Activated CD8-positive, alpha-beta memory T cell treated with anti-CD3 and anti-CD28 coated beads for 48 hours (primary cell): ENCODE data around the gene IMP3.
"Not testable (repeated sequence)": the region's sequence is repeated elsewhere in the genome, so short reads cannot be mapped to it uniquely, and the experiment has no call there.

Experiments used
- DNase-seq, 3 experiments: peaks; one replicate each; pipeline ENCODE4 v3.0.0-alpha.2; 2020; ENCODE audit warnings: low read depth in 2 of 3, low spot score in 2 of 3

IMP3 gene

DNA sequence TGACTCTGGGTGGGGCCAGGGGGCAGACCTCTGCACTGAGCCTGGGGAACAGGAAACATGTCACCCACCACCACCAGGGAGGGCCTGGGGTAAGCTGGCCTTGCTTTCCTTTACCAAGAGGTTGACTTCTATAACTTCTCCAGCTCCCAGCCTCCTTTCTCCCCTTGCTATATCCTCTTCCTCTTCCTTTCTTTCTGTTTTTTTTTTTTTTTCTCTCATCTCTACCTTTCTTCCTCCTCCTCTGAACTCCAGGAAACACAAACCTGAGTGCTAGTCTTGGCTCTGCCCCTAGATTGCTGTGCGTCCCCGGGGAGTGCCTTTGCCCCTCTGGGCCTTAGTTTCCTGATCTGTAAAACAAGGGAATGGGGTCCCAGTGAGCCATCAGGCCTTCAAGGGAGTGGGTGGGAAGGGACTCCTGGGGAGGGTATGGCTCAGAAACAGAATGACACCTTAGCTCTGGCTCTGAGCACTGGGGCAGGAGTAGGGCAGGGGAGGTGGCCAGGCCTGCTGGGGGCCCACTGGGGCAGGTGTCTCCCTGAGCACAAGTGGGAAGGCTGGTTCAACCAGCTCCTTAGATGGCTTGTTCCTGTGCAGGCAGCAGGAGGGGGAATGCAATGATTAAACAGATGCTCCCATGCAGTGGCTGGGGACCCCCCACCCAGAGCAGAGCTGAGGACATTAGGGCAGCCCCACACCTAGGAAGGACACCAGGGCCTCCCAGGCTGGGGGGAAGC is 12.0 kb upstream of the IMP3 start:
- DNase-seq = no peak

DNA sequence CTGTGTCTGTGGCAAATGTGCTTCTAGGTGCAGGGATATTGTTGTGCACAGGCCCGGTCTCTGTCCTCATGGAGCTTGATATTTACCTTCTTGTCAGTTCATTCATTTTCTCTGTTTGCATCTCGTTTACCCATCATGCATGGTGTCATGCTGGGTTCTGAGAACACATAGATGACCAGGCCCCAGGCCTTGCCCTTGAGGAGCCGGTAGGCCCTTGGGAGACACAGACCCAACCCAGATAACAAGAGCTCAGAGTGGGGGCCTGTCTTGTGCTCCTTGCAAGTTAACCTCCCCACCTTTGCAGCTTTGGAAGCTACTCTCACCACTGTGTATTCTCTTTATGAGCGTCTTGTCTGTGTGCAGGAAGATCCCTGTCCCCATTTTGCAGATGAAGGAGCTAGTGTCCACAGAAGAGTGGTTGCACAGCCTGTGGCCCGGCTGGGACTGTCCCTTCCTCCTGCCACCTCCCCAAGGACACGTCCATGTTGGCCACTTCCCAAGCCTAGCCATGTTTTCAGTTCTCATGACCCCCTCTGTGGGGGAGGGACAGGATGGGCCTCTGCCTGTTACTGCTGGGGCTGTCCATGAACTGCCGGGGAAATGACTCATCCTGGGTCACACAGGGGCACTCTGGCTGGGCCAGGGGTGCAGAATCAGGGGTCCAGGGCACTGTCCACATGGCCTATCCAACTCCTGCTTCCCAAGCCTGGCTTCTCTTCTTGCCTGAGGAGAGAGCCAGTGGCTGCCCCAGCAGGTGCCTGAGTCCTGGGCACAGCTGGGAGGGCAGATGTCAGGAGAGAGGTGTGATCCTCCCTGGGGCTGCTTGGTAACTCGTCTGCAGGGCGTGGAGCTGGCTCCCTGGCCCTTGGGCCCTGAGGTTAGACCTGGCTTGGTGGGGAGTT is 11.1 kb upstream of the IMP3 start:
- DNase-seq = no peak

DNA sequence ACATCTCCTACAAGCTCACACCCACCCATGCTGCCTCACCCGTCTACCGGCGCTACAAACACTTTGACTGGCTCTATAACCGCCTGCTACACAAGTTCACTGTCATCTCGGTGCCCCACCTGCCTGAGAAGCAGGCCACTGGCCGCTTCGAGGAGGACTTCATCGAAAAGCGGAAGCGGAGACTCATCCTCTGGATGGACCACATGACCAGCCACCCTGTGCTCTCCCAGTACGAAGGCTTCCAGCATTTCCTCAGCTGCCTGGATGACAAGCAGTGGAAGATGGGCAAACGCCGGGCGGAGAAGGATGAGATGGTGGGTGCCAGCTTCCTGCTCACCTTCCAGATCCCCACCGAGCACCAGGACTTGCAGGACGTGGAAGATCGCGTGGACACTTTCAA is 9.8 kb upstream of the IMP3 start:
- DNase-seq = no peak

DNA sequence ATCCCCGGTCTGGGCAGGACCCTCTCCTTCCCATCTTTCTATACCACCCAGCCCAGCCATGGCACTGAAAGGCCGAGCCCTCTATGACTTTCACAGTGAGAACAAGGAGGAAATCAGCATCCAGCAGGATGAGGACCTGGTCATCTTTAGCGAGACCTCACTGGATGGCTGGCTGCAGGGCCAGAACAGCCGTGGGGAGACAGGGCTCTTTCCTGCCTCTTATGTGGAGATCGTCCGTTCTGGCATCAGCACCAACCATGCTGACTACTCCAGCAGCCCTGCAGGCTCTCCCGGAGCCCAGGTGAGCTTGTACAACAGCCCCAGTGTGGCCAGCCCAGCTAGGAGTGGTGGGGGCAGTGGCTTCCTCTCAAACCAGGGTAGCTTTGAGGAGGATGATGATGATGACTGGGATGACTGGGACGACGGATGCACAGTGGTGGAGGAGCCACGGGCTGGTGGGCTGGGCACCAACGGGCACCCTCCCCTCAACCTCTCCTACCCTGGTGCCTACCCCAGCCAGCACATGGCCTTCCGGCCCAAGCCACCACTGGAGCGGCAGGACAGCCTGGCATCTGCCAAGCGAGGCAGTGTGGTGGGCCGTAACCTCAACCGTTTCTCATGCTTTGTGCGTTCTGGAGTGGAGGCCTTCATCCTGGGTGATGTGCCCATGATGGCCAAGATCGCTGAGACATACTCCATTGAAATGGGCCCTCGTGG is 9.2 kb upstream of the IMP3 start:
- no peak for DNase-seq

DNA sequence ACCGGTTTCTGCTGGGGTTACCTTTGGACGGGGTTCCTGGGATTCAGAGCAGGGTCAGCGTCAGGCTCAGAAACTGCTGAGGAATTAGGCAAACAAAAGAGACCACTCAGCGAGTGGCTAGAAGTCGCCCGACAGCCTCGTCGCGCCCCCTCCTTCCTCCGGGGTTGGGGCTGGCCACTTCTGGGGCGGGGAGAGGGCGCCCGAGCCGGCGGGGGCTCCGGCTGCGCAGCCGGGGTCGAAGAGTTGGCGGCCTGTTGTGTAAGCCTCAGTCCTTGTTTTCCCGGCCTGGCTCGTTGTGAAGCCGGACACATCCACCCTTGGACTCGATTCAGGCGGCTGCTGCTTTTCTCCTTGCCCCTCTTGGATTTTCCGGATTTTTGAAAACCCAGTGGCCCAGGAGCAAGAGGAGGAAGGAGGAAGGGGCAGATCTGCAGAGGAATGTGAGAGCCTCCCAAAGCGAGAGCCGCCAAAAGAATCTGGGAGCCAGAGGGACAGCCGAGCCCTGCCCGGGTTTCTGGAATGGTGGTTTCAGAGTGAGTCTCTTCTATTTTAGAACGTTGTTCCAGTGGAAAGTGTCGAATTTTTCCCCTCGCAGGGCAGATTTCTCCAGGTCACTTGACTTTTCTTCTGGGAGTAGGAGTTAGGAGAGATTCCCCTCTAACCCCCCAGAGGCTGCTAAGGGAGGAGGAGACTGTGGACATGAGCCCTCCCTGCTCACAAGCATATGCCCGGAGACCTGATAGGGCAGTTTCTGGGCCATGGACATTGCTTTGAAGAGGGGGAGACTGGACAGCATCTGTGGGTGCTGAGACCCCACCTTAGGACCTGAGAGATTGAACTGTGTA is 8.4 kb upstream of the IMP3 start:
- DNase-seq = no peak

DNA sequence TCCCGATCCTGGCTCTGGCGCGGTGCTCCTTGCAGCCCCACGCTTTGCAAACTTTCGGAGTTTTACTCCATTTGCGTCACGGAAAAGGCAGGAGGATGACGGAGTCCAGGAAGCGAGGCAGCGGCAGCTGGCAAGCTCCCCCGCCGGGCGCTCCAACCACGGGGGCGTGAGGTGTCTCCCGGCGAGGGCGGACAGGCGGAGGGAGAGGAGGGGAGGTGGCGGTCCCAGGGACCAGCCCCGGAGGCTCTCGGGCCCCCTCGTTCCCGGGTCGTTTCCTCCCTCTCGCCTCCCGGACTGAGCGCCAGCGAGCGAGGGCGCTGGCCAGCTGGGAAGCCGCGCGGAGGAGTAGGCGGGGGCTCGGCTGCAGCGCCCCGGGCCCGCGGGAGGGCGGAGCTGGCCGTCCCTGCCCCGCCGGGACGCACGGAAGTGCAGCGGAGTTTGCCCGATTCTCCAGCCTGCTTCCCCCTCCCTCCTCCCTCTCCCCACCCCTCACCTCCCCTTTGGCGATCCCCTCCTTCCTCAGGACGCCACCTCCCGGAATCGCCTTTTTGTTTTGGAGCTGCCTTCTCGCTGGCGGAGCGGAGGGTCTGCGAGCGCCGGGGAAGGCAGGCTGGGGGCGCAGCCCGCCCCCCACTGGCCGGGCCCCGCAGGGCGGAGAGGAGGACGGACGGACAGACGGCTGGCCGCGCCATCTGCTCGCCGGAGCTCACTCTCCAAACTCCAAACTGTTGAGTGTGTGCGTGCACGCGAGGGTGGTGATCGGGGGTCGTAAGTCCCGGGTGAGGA is 7.5 kb upstream of the IMP3 start, which contains the start of gene SNX33:
Gene SNX33, plus strand, starts transcription at position 543 of the 786 bp plus-strand sequence. CDS start 1,191 bp downstream, outside the sequence.
- DNase-seq = peak in 2 of 3 experiments; percentile 26 to 36

DNA sequence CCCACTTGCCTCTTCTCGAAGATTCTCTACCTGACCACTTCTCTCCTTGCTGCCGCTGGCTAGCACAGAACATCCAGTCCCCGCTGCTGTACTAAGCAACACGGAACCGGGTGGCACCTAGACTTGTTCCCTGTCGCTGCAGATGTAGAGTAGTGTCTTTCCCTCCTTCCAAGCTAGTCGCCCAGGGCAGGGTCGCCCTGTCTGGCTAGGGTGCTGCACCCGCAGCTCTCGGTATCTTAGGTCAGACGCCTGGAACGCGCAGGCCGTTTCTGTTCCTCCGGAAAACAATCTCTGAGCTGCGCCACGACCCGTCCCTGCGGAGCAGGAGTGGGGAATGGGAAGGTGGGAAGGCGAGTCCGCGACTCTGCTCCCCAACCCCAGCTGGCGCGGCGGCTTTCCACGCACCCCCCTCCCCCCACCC is 6.9 kb upstream of the IMP3 start:
- DNase-seq = no peak

DNA sequence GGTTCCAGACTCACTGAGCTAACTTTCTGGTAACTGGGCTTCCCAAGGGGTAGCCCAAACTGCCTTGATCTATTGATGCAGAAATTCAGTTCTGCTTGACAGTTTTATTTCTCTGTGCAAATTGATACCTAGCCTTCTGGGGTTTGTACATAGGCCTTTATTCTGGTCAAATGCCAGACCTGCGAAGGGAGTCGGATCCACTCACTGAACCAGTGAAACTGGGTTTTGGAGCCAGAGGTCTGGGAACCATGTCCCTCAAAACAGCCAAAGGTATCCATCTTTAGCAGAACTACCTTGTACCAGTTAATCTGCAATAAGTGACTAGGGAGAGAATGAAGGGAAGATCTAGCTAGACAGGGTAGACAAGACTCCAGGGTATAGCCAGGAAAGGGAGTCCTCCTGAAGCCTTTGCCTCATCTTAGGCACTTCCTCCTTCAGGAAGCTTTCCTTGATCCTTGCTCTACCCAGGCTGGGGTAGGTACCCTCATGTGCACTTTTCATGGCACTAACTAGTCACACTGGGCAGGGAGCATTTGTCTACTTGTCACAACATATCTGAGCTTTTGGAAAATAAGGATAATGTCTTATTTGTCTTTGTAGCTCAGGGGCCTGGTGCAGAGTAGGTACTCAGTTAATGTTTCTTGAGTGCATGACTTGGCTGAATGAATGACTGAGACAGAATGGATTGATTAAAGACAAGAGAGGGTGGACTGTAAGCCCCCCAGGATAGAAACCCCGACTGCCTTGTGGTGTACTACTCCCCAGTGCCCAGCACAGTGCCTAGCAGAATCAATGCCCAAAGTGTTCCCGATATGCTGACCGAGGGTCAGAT is 6.3 kb upstream of the IMP3 start:
- DNase-seq = no peak

DNA sequence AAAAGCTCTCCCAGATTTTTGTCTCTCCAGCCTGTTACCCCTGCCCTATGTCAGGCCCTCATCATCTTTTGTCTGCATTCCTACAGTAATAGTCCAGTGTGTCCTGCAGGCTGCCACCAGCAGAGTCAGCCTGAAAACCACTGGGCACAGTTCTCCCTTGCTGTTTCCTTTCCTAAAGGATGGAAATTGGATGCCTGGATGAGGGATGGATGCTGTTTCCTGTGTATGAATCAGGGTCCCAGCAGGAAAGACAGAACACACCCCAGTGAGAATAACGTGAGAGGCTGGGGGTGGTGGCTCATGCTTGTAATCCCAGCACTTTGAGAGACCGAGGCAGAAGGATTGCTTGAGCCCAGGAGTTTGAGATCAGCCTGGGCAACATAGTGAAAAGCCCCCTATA is 4.4 kb upstream of the IMP3 start:
- no peak for DNase-seq

DNA sequence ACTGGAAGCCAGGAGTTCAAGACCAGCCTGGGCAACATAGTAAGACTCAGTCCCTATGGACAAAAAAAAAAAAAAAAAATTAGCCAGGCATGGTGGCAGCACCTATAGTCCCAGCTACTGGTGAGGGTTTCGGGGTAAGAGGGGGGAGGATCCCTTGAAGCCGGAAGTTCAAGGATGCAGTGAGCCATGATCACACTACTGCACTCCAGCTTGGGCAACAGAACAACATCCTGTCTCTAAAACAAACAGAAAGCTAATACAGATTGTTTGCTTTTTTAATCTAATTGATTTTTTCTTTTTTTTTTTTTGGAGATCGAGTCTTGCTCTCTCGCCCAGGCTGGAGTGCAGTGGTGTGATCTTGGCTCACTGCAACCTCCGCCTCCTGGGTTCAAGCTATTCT is 1.6 kb upstream of the IMP3 start:
- DNase-seq = no peak

DNA sequence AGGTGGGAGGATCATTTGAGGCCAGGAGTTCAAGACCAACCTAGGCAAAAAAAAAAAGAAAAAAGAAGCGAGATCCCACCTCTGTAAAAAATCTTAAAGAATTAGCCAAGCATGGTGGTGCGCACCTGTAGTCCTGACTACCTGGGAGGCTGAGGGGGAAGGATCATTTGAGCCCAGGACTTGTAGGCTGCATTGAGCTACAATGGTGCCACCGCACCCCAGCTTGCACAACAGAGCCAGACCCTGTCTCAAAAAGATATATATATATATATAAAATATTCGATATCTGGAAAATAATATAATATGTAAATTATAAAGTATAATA is 1.1 kb upstream of the IMP3 start:
- no peak for DNase-seq

DNA sequence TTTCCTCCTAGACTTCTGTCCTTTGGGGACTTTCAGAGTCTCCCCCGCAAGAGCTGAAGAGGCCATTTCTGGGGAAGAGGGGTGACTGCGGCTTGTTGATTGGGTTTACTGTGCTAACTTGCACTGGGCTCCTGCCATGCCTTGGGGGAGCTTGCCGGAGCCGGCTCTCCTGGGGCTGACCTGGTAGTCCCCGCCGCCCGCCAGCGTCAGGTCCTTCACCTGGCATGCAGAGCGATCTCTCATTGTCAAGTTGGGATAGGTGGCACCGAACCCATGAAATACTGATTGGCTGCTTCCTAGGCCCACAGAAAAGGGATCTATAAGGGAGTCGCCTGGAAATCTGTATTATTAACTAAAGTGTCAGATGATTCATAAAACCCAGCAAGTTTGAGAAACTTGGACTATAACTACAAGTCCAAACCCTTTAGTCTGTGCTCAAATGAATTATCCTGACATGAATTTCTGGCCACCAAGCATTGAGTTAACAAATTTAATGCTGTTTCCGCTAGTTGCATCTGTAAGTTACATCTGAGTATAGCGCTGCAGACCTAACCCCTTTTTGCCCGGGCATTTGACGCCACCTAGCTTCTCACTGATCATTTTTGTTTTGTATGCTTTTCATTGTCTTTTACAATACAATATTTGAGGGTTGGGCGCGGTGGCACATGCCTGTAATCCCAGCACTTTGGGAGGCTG is 607 bp upstream of the IMP3 start:
- no peak for DNase-seq

DNA sequence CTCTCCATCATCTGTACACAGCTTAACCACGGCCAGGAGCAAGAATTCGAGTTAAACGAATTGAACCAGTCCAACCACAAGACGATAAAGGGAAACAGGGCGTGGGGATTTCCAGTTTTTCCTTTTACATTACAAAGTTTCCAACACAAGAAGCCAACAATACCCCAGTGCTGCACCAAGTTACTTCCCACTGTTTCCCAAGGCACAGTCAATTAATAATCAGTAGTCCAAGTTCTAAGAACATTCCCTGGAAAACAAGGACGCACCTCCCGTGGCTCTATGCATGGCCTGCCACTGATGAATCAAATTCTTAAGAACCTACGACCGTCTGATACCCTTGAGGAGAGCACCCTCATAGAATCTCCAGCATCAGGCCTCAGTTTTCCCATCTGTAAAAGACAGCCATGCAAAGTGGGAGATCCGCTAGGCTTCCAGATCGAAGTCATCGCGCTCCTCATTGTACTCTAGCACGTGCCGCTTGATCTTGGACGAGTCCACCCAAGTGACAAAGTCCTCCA is 774 bp downstream of the IMP3 start:
- no peak for DNase-seq

DNA sequence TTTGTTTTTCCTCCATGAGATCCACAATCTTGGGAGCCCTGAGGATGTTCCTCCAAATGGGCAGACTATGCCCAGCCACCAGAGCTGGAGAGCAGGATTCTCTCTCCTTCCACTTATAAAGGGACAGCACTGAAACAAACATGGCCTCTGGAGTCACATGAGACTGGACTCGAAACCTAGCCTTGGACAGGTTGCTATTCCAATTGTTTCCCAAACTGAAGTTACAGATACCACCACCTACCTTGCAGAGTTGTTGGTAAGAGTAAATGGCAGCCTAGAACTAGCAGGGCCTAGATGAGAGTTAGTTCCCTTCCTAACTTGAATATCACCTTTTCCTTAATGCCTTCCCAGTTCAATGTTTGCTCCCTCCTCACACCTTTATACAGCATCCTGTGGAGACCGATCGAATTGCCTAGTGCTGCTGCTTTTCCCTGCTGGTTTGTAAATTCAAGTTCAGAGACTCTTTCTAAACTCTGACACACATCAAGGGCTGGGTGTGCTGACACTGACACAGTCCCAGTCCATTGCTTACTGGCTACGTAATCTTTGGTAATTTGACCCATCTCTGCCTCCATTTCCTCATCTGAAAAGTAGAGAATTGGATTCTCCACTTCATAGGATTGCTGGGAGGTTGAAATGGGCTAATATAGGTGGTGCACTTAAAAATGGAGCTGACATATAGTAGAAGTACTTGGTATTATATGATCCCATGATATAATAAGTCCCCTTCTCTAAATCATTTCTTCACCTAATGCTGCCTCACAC is 2.6 kb downstream of the IMP3 start:
- DNase-seq = no peak

DNA sequence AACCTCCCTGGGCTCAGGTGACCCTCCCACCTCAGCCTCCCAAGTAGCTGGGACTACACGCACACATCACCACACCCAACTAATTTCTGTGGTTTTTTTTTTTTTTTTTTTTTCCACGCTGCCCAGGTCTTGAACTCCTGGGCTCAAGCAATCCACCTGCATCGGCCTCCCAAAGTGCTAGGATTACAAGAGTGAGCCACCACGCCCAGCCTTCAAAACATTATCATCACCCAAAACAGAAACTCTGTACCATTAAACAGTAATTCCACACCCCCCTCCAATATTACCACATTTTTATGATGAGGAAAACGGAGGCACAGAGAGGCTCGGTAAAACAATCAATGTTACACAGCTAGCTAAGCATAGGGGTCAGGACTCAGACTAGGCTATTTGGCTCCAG is 4.0 kb downstream of the IMP3 start:
- no peak for DNase-seq

DNA sequence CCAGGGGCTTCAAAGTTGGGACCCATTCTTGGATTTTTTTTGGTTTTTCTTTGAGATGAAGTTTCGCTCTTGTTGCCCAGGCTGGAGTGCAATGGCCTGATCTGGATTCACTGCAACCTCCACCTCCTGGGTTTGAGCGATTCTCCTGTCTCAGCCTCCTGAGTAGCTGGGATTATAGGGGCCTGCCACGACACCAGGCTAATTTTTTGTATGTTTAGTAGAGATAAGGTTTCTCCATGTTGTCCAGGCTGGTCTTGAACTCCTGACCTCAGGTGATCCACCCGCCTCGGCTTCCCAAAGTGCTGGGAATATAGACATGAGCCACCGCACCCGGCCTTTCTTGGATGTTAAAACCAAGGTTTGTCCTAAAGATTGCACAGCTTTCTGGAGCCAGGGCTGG is 6.1 kb downstream of the IMP3 start:
- not testable (repeated sequence) for DNase-seq

DNA sequence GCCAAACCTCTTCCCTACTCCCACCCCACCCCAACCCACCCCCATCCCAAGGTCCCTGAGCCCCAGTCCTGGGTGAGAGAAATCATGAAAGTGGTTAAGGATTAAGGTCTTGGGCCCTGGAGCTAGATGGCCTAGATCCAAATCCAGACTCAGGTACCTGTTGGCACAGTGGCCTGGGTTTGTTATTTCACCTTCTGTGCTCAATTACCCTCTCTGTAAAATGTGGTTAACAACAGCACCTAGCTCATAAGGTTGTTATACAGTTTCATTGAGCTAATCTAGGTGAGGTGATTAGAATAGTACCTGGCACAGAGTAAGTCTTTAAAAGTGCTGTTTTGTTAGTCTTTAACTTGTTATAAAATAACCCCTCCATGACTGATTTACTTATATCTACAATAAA is 8.1 kb downstream of the IMP3 start:
- no peak for DNase-seq
